Measurements from ENCODE around the gene LRSAM1.

The LRSAM1 gene

DNA sequence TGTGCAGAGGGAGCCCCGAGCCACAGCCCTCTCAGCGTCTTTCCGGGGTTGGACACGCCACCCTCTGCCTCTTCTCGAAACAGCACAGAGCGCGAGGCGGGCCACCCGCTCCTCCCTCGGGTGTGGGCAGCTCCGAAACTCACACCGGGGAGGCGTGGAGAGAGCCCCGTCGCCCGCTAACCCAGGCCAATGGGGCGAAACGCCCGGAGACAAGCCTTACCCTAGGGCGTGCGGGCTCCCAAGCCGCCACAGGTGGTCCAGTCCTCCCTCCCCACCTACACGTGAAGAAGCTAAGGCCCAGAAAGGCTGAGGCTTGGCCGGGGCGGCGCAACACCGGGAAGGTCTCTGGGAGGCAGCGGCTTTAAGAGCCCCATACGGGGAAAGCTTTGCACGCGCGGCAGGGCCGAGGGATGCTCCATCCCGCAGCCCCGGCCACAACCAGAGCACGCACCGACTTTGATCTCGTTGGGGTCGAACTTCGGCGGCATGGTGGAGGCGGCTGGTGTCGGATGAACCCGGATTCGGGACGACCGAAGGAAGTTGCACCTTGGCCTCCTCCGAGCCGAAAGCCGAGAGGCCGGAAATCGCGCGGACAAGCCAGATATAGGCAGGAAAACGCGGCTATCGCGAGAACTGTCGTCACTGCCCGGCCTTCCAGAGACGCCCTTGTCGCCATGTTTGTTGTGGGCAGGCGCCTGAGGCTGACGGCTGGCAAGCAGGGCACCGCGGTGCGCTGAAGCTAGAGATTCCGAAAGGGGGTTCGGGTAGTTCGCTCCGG is at the start of gene LRSAM1, which contains the start of gene RPL12:
TSS of gene LRSAM1 (plus strand) at position 681 of the 778 bp plus-strand sequence. CDS start 3,018 bp downstream, outside the sequence.
TSS of gene RPL12 (minus strand) at position 577 of the 778 bp plus-strand sequence. CDS start at position 488, 89 bp downstream.
- DNase-seq = peak; percentile 90

GRCh38 chr9:127402401-127403090 is 48.8 kb upstream of the LRSAM1 start:
- DNase-seq = no peak

DNA sequence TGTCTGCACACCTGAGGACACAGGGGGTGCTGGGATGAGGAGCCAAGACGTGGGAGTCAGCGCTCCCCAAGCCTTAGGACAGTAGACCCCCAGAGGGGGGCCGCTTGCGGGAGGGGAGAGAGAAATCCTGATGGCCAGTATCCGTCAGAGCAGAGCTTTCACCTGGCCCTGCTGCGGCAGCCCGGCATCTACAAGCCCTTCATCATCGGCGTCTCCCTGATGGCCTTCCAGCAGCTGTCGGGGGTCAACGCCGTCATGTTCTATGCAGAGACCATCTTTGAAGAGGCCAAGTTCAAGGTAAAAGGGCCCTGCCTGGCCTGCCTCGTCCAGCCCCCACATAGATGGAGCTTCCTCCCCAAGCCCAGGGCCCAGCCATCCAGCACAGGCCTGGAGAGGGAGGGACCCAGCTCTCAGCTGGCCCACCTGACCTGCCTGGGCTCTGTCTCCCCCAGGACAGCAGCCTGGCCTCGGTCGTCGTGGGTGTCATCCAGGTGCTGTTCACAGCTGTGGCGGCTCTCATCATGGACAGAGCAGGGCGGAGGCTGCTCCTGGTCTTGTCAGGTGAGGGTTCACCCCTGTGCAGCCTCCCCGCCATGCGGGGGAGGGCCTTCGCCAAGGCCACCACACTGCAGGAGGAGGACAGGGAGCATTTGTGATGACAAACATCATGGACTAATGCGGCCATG is 47.7 kb upstream of the LRSAM1 start:
- no peak for DNase-seq

DNA sequence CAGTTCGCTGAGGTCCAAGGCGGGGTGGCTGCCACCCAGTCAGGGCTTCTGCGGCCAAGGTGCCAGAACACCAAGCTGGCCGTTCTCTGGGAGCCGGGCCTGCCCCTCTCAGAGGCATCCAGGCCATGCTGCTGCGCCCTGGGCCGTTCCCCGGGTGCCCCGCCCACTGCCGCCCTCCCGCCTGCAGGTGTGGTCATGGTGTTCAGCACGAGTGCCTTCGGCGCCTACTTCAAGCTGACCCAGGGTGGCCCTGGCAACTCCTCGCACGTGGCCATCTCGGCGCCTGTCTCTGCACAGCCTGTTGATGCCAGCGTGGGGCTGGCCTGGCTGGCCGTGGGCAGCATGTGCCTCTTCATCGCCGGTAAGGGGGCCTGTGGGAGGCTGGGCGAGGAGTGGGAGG is 46.7 kb upstream of the LRSAM1 start:
- no peak for DNase-seq

GRCh38 chr9:127405344-127406125 is 45.8 kb upstream of the LRSAM1 start:
- no peak for DNase-seq

GRCh38 chr9:127406799-127407491 is 44.4 kb upstream of the LRSAM1 start:
- DNase-seq = no peak

- no peak for DNase-seq
Observed at GRCh38 chr9:127407492-127407843, 43.8 kb upstream of the LRSAM1 start.

DNA sequence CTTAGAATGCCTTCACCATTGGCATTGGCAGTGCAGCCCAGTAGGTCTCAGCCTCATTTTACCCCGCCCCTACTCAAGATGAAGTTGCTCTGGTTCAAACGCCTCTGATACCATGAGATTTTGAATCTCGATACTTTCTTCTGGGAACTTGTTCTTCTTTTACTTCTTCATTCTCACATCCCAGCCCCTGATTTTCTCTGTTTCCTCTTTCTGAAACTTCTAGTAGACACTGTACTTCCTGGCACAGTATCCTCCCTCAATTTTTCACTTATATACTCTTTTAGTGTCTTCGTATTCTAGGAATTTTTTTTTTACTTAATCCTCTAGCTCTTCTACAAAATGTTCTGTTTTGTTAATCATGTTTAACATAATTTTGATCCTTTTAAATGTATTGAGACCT is 40.2 kb upstream of the LRSAM1 start:
- no peak for DNase-seq

- no peak for DNase-seq
Observed at GRCh38 chr9:127415141-127415540, 36.2 kb upstream of the LRSAM1 start.

DNA sequence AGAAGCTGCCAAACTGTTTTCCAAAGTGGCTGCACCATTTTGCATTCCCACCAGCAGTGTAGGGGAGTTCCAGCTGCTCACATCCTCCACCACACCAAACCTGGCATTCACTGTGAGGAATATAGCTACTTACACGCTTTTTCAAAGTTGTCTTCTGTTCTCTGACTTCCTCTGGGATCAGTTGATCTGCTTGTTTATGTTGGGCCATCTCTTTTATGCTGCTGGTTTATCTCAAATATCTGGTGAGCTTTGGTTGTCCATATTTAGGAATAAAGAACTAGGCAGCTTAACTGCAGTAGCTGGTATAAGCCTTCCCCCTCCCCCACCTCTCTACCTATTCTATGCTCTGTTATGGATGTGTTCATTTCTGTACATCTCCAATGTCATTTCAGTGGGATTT is 35.7 kb upstream of the LRSAM1 start:
- no peak for DNase-seq

DNA sequence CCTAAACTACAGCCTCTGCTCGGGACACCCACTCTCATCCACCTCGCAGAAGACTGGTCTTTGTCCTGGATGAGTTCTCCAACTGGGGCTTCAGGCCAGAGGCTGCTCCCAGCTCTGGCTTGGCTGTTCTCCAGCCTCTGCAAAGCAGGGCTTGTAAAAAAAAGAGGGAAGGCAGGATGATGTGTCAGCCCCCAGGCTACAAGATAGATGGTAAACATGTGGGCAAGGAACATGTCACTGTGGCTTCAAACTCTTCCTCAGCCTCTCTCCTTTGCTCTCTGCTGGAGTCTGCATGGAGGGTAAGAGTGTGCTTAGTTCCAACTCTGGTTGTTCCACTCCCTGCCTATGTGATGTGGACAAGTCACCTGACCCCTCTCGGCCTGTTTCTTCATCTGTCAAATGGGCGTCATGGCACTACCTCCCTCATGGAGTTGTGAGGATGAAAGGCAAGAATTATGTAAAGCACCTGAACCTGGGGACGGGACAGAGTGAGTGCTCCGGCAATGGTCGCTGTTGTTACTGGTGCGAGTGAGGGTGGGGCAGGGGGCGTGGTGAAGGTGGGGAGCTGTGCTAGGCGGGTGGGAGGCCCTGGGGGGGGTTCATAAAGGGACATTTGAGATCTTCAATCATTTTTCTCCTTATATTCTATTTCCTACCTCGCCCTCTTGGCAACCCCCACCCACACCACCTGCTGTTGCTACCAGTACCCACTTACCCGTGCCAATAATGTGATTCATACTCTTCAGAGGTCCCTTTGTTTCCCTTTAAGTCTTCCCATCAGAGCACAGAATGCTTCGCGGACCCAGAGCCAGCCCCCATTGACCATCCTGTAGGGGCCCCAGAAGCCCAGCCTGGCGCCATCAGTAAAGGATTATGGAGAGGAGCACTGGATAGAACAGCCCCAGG is 33.9 kb upstream of the LRSAM1 start:
- no peak for DNase-seq

DNA sequence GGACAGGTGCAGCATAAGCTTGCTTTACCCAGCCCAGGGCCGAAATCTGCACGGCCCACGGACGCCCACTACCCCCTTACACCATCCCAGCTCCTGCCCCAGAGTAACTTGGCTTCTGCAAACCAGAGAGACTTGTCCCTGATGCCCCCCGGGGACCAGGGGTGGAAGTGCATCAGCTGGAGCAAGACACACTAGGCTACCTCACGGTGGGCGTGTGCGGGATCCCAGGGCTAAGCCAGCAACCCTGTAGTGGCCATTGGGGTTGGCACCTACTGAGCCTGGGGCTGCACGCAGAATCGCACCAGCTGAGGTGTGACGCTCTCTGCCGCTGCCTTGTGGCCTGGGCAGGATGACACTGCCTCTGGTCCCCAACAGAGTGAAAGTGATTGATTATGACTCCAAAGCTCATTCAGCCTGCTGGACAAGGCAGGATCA is 33.3 kb upstream of the LRSAM1 start:
- DNase-seq = peak; percentile 44

DNA sequence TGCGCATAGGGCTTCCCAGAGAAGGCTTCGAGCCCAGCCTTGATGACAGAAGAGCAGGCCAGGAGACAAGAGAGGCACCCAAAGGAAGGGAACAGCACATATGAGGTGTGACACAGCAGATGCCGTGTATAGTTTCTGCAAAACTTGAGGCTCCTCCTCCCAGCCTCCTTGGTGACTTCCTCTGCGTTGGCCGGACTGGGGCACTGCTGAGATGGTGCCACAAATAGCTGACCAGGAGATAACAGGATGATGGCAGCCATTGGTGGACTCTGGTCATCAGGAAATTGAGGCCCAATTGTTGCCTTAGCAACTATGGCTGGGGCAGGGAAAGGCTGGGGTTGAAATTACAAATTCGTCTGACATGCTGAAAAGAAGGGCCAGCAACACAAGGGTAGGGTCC is 32.0 kb upstream of the LRSAM1 start:
- DNase-seq = no peak

DNA sequence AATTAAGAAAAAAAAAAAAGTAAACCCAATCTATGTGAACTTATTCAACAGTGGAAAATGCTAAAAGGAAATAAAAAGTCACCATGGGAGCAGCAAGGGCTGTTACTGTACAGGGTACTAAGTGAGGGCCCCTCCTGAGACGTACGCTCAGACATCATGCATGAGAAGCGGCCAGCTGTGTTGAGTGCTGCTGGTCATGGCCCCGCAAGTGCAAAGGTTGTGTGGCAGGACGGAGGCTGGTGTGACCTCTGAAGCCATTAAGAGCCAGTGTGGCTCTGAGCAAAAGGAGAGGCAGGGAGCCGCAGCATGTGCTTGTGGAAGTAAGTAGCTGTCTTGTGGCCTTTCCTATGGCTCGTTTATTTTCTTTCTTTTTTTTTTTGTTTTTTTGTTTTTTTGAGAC is 30.3 kb upstream of the LRSAM1 start:
- DNase-seq = no peak

- no peak for DNase-seq
Observed at GRCh38 chr9:127422133-127422782, 29.1 kb upstream of the LRSAM1 start.

DNA sequence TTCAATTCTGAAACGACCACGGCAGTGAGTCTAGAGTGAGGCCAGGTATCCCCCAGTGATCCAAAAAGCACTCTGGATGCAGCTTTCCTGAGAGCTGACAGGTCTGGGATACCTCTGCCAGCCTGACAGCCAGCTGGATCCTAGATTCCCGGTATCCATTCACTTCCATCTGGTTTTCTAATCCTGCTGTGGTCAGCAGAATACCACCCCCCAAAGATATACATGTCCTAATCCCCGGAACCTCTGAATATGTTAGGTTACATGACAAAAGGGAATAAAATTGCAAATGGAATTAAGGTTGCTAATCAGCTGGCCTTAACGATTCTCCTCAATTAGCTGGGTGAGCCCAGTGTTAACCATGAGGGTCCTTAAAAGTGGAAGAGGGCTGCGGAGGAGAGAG is 28.5 kb upstream of the LRSAM1 start:
- no peak for DNase-seq

GRCh38 chr9:127423476-127423933 is 27.8 kb upstream of the LRSAM1 start:
- DNase-seq = no peak

GRCh38 chr9:127423934-127424675 is 27.2 kb upstream of the LRSAM1 start, which contains the start of gene ZNF79:
Gene ZNF79, plus strand, starts transcription at chr9:127424382. Its CDS starts 406 bp downstream, at chr9:127424788.
- peak; percentile 84 for DNase-seq

DNA sequence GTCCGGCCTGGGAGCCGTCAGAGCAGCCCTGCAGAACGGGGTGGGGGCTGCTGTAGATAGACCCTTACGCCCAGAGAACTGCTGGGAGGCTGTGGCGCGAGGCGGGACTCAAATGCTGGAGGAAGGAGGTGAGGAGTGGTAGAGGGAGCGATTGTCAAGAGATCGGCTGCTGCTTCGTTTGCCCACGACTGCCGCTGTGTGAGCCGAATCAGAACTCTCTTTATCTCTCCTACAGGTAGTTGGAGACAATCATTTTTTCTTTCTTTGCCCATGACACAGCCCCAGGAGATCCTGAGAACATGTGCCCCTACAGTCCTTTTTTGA is 26.7 kb upstream of the LRSAM1 start:
- DNase-seq = no peak

DNA sequence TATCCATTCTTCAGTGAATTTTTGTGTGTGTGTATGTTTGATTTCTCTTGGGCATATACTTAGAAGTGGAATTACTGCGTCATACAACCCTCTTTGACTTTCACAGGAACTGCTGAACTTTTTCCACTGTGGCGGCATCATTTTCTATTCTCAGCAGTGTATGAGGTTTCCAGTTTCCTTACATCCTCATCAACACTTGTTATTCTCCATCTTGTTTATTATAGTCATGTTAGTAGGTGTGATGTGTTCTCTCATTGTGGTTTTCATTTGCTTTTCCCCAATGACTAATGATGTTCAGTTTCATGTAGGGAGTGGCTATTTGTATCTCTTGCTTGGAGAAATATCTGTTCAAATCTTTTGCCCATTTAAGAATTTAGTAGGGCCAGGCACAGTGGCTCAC is 24.6 kb upstream of the LRSAM1 start:
- no peak for DNase-seq

All from GDM1 (cell line).